ENCODE measurements around the gene OSTC. TPM values are rescaled to one million over a fixed set of nuclear protein-coding genes. Genes with fewer than 3 reads are reported as not detected.

The OSTC gene
- total RNA-seq (10 to 100 TPM; 48.9 to 54.5 TPM), polyA plus RNA-seq (ENCODE audit: insufficient read depth, low read depth, low replicate concordance) (78.1 TPM)
- long read RNA-seq, donor 1, transcript OSTC-201 (4 exons, 1,077 nt) = major isoform, 128 of 161 reads
- long read RNA-seq, donor 1, partial matches to known transcripts = 31 of 161 reads
- long read RNA-seq, donor 1, other reads (novel, unspliced or antisense) = 0 of 161 reads
- long read RNA-seq, donor 2, transcript OSTC-205 (3 exons, 876 nt) = minor isoform, 5 of 132 reads
- long read RNA-seq, donor 2, transcript OSTC-201 (4 exons, 1,077 nt) = major isoform, 102 of 132 reads
- long read RNA-seq, donor 2, partial matches to known transcripts = 25 of 132 reads
- long read RNA-seq, donor 2, other reads (novel, unspliced or antisense) = 0 of 132 reads

DNA sequence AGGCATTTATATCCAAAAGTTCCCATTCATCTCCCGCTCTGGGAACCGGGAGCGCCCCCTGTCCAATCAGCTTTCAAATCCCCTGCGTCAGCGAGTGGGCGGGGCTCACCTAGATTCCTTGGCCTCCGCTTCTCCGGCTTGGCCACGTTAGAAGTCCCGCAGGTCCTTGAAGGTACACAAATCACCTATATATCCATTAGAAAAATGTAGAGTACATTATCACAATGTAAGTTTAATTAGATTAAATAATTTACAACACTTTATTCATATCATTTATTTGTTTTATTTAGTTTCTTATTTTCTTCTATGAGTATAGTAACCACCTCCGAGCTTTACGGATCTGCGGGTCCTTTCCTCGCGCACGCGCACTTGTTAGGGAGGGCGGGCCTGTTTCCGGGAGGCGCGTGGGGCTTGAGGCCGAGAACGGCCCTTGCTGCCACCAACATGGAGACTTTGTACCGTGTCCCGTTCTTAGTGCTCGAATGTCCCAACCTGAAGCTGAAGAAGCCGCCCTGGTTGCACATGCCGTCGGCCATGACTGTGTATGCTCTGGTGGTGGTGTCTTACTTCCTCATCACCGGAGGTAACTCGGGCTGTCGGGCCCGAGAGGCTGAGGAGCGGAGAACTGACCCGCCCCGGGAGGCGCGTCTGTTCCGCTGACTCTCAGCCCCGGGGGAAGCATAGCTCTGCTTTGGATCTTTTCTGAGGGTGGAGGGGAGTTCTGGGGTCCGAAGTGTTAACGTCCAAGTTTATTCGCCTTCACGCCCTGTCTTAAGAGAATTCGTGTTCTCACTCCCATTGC, at the start of gene OSTC:
TSS of gene OSTC (plus strand) at position 388 of the 802 bp plus-strand sequence. CDS start at position 445, 57 bp downstream.
- Histone ChIP-seq H3K27ac (peak within 1 kb of the TSS; percentile 69 to 75), H3K9me3 (no peaks in the 10 kb centered on the region), H3K27me3 (no peaks in the 10 kb centered on the region), H3K36me3 (ENCODE audit: low read depth, missing control alignments) (no peaks in the 10 kb centered on the region), H3K4me1 (peaks cover 3% of the 10 kb centered on the region), H3K4me3 (peak within 1 kb of the TSS; percentile 74 to 77)
- intact Hi-C loops (cut with DNase I; ENCODE audit: low total_unique reads) = no loop called here
- DNase-seq = peak; percentile 98
- 0% methylated on average over 42 to 45 of the region's 45 CpGs for WGBS, 2 donors
- TF ChIP-seq, protein P1, sequence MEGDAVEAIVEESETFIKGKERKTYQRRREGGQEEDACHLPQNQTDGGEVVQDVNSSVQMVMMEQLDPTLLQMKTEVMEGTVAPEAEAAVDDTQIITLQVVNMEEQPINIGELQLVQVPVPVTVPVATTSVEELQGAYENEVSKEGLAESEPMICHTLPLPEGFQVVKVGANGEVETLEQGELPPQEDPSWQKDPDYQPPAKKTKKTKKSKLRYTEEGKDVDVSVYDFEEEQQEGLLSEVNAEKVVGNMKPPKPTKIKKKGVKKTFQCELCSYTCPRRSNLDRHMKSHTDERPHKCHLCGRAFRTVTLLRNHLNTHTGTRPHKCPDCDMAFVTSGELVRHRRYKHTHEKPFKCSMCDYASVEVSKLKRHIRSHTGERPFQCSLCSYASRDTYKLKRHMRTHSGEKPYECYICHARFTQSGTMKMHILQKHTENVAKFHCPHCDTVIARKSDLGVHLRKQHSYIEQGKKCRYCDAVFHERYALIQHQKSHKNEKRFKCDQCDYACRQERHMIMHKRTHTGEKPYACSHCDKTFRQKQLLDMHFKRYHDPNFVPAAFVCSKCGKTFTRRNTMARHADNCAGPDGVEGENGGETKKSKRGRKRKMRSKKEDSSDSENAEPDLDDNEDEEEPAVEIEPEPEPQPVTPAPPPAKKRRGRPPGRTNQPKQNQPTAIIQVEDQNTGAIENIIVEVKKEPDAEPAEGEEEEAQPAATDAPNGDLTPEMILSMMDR (IDR thresholded peaks at IDR 0.05) = peak in 1 of 3 experiments; percentile 20
- peak; percentile 57 for TF ChIP-seq POLR2A (IDR thresholded peaks at IDR 0.05)

DNA sequence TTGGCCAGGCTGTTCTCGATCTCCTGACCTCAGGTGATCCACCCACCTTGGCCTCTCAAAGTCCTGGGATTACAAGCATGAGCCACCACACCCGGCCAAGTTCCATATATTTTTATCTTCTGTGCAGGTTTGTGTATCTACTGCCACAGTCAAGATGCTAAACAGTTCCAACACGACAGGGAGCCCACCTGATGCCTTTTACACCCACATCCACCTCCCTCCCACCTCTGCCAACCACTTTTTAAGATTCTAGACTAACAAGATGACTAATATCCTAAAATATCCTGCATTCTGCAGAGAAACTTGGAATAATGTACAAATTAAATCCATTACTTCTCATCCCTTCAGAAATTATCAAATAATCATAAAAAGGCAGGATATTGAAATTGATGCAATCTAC, 49.3 kb upstream of the OSTC start:
- H3K4me3 ChIP-seq = no peak overlapping the region
- no peak for DNase-seq
- no peaks in the 10 kb centered on the region for H3K36me3 ChIP-seq (ENCODE audit: low read depth, missing control alignments)
- H3K27ac ChIP-seq = no peak overlapping the region
- no peak for TF ChIP-seq POLR2A (IDR thresholded peaks at IDR 0.05)
- TF ChIP-seq, protein P1 (IDR thresholded peaks at IDR 0.05) = no peak
- no peaks in the 10 kb centered on the region for H3K4me1 ChIP-seq
- WGBS, 2 donors = 77% methylated on average over 3 of the region's 3 CpGs
- intact Hi-C loops (cut with DNase I; ENCODE audit: low total_unique reads) = no loop called here
- H3K9me3 ChIP-seq = no peaks in the 10 kb centered on the region
- no peaks in the 10 kb centered on the region for H3K27me3 ChIP-seq

DNA sequence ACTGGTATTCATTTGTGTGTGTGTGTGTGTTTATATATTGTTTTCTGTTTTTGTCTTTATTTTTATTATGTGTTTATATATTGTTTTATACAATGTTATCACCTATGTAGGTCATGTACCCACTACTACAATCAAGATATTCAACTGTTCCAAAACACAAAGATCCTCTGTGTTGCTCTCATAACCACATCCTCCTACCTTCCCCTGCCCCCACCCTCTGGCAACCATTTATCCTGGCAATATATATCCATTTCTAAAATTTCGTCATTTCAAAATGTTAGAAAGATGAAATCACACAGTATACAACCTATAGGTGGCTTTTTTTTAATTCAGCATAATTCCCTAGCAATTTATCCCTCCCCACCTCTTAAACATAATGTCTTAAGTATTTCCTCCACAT, 48.9 kb upstream of the OSTC start:
- TF ChIP-seq POLR2A (IDR thresholded peaks at IDR 0.05) = no peak
- TF ChIP-seq, protein P1 (IDR thresholded peaks at IDR 0.05) = no peak
- Histone ChIP-seq H3K36me3 (ENCODE audit: low read depth, missing control alignments) (no peaks in the 10 kb centered on the region), H3K9me3 (no peaks in the 10 kb centered on the region), H3K4me1 (no peaks in the 10 kb centered on the region), H3K27me3 (no peaks in the 10 kb centered on the region), H3K4me3 (no peak overlapping the region), H3K27ac (no peak overlapping the region)
- 79 to 97% methylated on average over 1 of the region's 1 CpG for WGBS, 2 donors
- no peak for DNase-seq
- intact Hi-C loops (cut with DNase I; ENCODE audit: low total_unique reads) = no loop called here

DNA sequence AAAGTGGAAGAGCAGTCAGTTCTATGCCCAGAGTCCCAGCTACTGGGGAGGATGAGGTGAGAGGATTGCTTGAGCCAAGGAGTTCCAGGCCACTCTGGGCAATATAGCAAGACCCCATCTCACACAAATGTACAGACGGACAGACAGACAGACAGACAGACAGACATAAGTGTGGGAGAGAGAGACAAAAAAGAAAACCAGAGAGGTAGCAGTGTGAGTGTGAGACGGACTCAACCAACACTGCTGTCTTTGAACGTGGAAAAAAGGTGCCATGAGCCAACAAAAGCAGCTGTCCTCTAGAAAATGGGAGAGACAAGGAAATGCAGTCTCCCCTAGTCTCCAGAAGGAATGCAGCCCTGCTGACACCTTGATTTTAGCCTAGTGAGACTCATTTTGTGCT, 48.2 kb upstream of the OSTC start:
- DNase-seq = no peak
- H3K36me3 ChIP-seq (ENCODE audit: low read depth, missing control alignments) = no peaks in the 10 kb centered on the region
- no peaks in the 10 kb centered on the region for H3K4me1 ChIP-seq
- H3K27ac ChIP-seq = no peak overlapping the region
- WGBS, 2 donors = 75 to 82% methylated on average over 3 of the region's 3 CpGs
- no peaks in the 10 kb centered on the region for H3K9me3 ChIP-seq
- intact Hi-C loops (cut with DNase I; ENCODE audit: low total_unique reads) = no loop called here
- TF ChIP-seq POLR2A (IDR thresholded peaks at IDR 0.05) = no peak
- TF ChIP-seq, protein P1 (IDR thresholded peaks at IDR 0.05) = no peak
- no peak overlapping the region for H3K4me3 ChIP-seq
- no peaks in the 10 kb centered on the region for H3K27me3 ChIP-seq
